Transverse colon (tissue), 4 donors: ENCODE data around the gene PRSS53. TPM values are rescaled to one million over a fixed set of nuclear protein-coding genes. Genes with fewer than 3 reads are reported as not detected.
A peak's percentile ranks its signal among the peaks of the same experiment; 100 is the strongest.

ENCODE experiments used
- DNase-seq: peaks from one replicate; pipeline ENCODE4 v3.0.0-alpha.2; 2019
- H3K27ac ChIP-seq, 4 donors: fragments of 200-600 bp; sonication (generic); 2 replicates each; pipeline ENCODE4 v1.5.1; 2016 to 2018; ENCODE audit warnings: inconsistent platforms in 4 of 4
- H3K27me3 ChIP-seq: fragments of 200-600 bp; sonication (generic); 2 replicates; pipeline ENCODE4 v1.5.1; 2017; ENCODE audit warnings: inconsistent platforms
- H3K36me3 ChIP-seq, 4 donors: fragments of 200-600 bp; sonication (generic); 2 replicates each; pipeline ENCODE4 v1.5.1; 2017 to 2019; ENCODE audit warnings: inconsistent platforms in 4 of 4
- H3K4me1 ChIP-seq, 4 donors: fragments of 200-600 bp; sonication (generic); 2 replicates each; pipeline ENCODE4 v1.5.1; 2017 to 2020; ENCODE audit warnings: inconsistent platforms in 4 of 4
- H3K4me3 ChIP-seq, 4 donors: fragments of 200-600 bp; sonication (generic); 1 replicate in 1 of 4; 2 replicates in 3 of 4; pipeline versions ENCODE4 v1.5.1 to v1.6.1; 2017 to 2019; ENCODE audit warnings: inconsistent platforms in 4 of 4
- H3K9me3 ChIP-seq, 2 donors: fragments of 200-600 bp; sonication (generic); 2 replicates each; pipeline ENCODE4 v1.5.1; 2017 to 2019; ENCODE audit warnings: inconsistent platforms in 2 of 2
- CTCF ChIP-seq, 5 experiments: fragments of 200-600 bp in 3 of 5; fragments of 450-650 bp in 2 of 5; sonication (generic) in 3 of 5; IDR thresholded peaks; 1 replicate in 2 of 5; 2 replicates in 3 of 5; pipeline ENCODE4 v1.5.1; 2016 to 2017; ENCODE audit warnings: antibody characterized with exemption in 5 of 5, inconsistent platforms in 3 of 5, mild to moderate bottlenecking in 2 of 5, moderate library complexity in 1 of 5
- EP300 ChIP-seq: sonication (generic); formaldehyde crosslinking; IDR thresholded peaks from one replicate; pipeline ENCODE4 v1.6.1; 2017; ENCODE audit warnings: antibody characterized with exemption, low read depth
- POLR2A ChIP-seq: fragments of 450-650 bp; IDR thresholded peaks from one replicate; pipeline ENCODE4 v1.6.1; 2016; ENCODE audit warnings: antibody characterized with exemption, mild to moderate bottlenecking, moderate library complexity
- POLR2AphosphoS5 ChIP-seq, 3 donors: sonication (generic); formaldehyde crosslinking; IDR thresholded peaks; one replicate each; pipeline ENCODE4 v1.6.1; 2016; ENCODE audit warnings: antibody characterized with exemption in 3 of 3
- WGBS, 2 donors: methylation state at CpG; one replicate each; pipeline ENCODE4 v1.1.5; 2018; ENCODE audit warnings: low coverage in 1 of 2; 5-methylcytosine and 5-hydroxymethylcytosine counted together
- in situ Hi-C, 4 donors: fragments of 200-750 bp; cut with MboI; loops; one replicate each; pipeline versions ENCODE4 v1.15.0 to v1.15.1; 2017; ENCODE audit warnings: low sequenced_read_pairs in 3 of 4, low pct_ligation_motif_present in 1 of 4, low pct_unique_long_range_greater_than_20kb in 1 of 4
- intact Hi-C: fragments of 100-400 bp; cut with DNase I; formaldehyde crosslinking; loops from one replicate; pipeline ENCODE4 v1.15.1; 2023; ENCODE audit warnings: low total_unique reads
- total RNA-seq, 4 donors: library from RNA; depleted of rRNA; stranded (reverse); fragments of >200 nt; gene quantifications; one replicate each; pipeline ENCODE4 v1.1.0, GENCODE V29; 2016

PRSS53 gene
- total RNA-seq, 4 donors from 2014 or later = 1.1 to 5.2 (median 3.1) TPM

GRCh38 chr16:31036691-31037090 lies 52.1 kb downstream of the PRSS53 start:
- Histone ChIP-seq H3K4me3 (no peak overlapping the region), H3K4me1 (peaks cover 5 to 22% (median 15%) of the 10 kb centered on the region in 4 donors), H3K27ac (no peak overlapping the region), H3K9me3 (no peaks in the 10 kb centered on the region), H3K27me3 (no peaks in the 10 kb centered on the region), H3K36me3 (peaks cover 0 to 20% (median 8%) of the 10 kb centered on the region in 4 donors)
- 56 to 80% methylated on average over 2 of the region's 2 CpGs for WGBS, 2 donors
- no peak for TF ChIP-seq CTCF (IDR thresholded peaks at IDR 0.05)
- no peak for TF ChIP-seq POLR2AphosphoS5 (IDR thresholded peaks at IDR 0.05)
- no peak for TF ChIP-seq EP300
- TF ChIP-seq POLR2A = no peak
- in situ Hi-C loops (no loop called here), intact Hi-C loops (no loop called here)
- DNase-seq = no peak

- Histone ChIP-seq H3K27me3 (no peaks in the 10 kb centered on the region), H3K27ac (peak overlapping the region; percentile 90 to 94 (median 91)), H3K4me3 (peak overlapping the region; percentile 59 to 85 (median 82)), H3K36me3 (peaks cover 0 to 6% (median 2%) of the 10 kb centered on the region in 4 donors), H3K4me1 (peaks cover 5 to 22% (median 15%) of the 10 kb centered on the region in 4 donors), H3K9me3 (no peaks in the 10 kb centered on the region)
- intact Hi-C loops = no loop called here
- 0 to 1% methylated on average over 2 to 47 of the region's 47 CpGs for WGBS, 2 donors
- no peak for TF ChIP-seq CTCF (IDR thresholded peaks at IDR 0.05)
- peak; percentile 62 for TF ChIP-seq POLR2A
- peak; percentile 63 to 83 (median 78) for TF ChIP-seq POLR2AphosphoS5 (IDR thresholded peaks at IDR 0.05)
- in situ Hi-C loops = no loop called here
- DNase-seq = peak; percentile 94
These were observed 54.8 kb downstream of the PRSS53 start for GRCh38 chr16:31033709-31034492.

Other genes with a start within 250 kb of the PRSS53 start
- gene BCL7C, start 194.9 kb downstream of the PRSS53 start, total RNA-seq = 10 to 100 TPM; 13.8 to 57.3 (median 24.0) TPM
- under 1 TPM in 2 of 4 donors, not detected in 2; 0.82 to 0.95 TPM for gene CTF1, start 192.3 kb downstream of the PRSS53 start, total RNA-seq
- 10 to 100 TPM; 19.3 to 45.3 (median 20.3) TPM for gene FBXL19, start 165.4 kb downstream of the PRSS53 start, total RNA-seq
- gene ORAI3, start 139.9 kb downstream of the PRSS53 start, total RNA-seq = 10 to 100 TPM; 24.8 to 45.6 (median 31.3) TPM
- gene SETD1A, start 131.2 kb downstream of the PRSS53 start, total RNA-seq = 10 to 100 TPM in 3 of 4 donors, 1 to 10 TPM in 1; 5.3 to 37.0 (median 10.8) TPM
- 10 to 100 TPM in 3 of 4 donors, 1 to 10 TPM in 1; 7.0 to 31.8 (median 29.6) TPM for gene HSD3B7, start 103.7 kb downstream of the PRSS53 start, total RNA-seq
- 1 to 10 TPM in 1 of 4 donors, under 1 TPM in 1, not detected in 2; 0.41 to 1.3 TPM for gene STX1B, start 78.3 kb downstream of the PRSS53 start, total RNA-seq
- gene STX4, start 55.4 kb downstream of the PRSS53 start, total RNA-seq = 100 to 1,000 TPM in 2 of 4 donors, 10 to 100 TPM in 2; 50.8 to 163 (median 79.7) TPM
- 10 to 100 TPM in 2 of 4 donors, 1 to 10 TPM in 2; 7.9 to 17.9 (median 10.2) TPM for gene ZNF668, start 14.7 kb downstream of the PRSS53 start, total RNA-seq
- 10 to 100 TPM; 12.0 to 26.7 (median 23.5) TPM for gene ZNF646, start 14.5 kb downstream of the PRSS53 start, total RNA-seq
- gene VKORC1, start 5.9 kb upstream of the PRSS53 start, total RNA-seq = 10 to 100 TPM; 29.5 to 89.0 (median 72.0) TPM
- 10 to 100 TPM; 46.8 to 56.5 (median 51.3) TPM for gene BCKDK, start 19.4 kb upstream of the PRSS53 start, total RNA-seq
- 10 to 100 TPM; 61.0 to 93.5 (median 62.1) TPM for gene KAT8, start 28.7 kb upstream of the PRSS53 start, total RNA-seq
- gene PRSS8, start 46.8 kb upstream of the PRSS53 start, total RNA-seq = 100 to 1,000 TPM; 101 to 510 (median 372) TPM
- 10 to 100 TPM in 1 of 4 donors, 1 to 10 TPM in 2, not detected in 1; 8.1 to 42.3 (median 9.8) TPM for gene PRSS36, start 61.1 kb upstream of the PRSS53 start, total RNA-seq
- 100 to 1,000 TPM in 1 of 4 donors, 10 to 100 TPM in 3; 43.6 to 116 (median 59.0) TPM for gene FUS, start 91.2 kb upstream of the PRSS53 start, total RNA-seq
- 100 to 1,000 TPM in 2 of 4 donors, 10 to 100 TPM in 2; 33.3 to 128 (median 90.6) TPM for gene PYCARD, start 113.8 kb upstream of the PRSS53 start, total RNA-seq
- under 1 TPM in 1 of 4 donors, not detected in 3; 0.14 TPM for gene TRIM72, start 125.2 kb upstream of the PRSS53 start, total RNA-seq
- gene PYDC1, start 128.2 kb upstream of the PRSS53 start, total RNA-seq = not detected
- 10 to 100 TPM in 1 of 4 donors, 1 to 10 TPM in 3; 1.1 to 11.5 (median 2.3) TPM for gene ITGAM, start 171.0 kb upstream of the PRSS53 start, total RNA-seq